MM.1S (cell line): Measurements from ENCODE around the gene ARPC1B.

Source experiments
- DNase-seq: peaks from one replicate; pipeline ENCODE4 v3.0.0-alpha.2; 2015
- H2AFZ ChIP-seq: fragments of 300-600 bp; sonication (generic); 2 replicates; pipeline ENCODE4 v1.6.0; 2016; ENCODE audit warnings: antibody characterized with exemption, low read length
- H3F3A ChIP-seq: fragments of 300-600 bp; sonication (generic); 2 replicates; pipeline ENCODE4 v1.6.1; 2016; ENCODE audit warnings: mild to moderate bottlenecking, antibody characterized with exemption, low read length, moderate library complexity, mixed read lengths; ENCODE audit not compliant: insufficient read depth
- H3K27ac ChIP-seq: fragments of 300-600 bp; sonication (generic); 2 replicates; pipeline ENCODE4 v1.5.1; 2016; ENCODE audit warnings: mild to moderate bottlenecking, low read length
- H3K27me3 ChIP-seq: fragments of 300-600 bp; sonication (generic); replicated peaks from 2 replicates; pipeline ENCODE4 v1.6.0; 2016; ENCODE audit warnings: low read length; ENCODE audit not compliant: insufficient read depth
- H3K36me3 ChIP-seq: fragments of 300-600 bp; sonication (generic); replicated peaks from 2 replicates; pipeline ENCODE4 v1.6.1; 2016; ENCODE audit warnings: mild to moderate bottlenecking, low read length, mixed read lengths; ENCODE audit not compliant: insufficient read depth
- H3K4me1 ChIP-seq: fragments of 300-600 bp; sonication (generic); 2 replicates; pipeline ENCODE4 v1.6.1; 2016; ENCODE audit warnings: low read length, mixed read lengths
- H3K4me2 ChIP-seq: fragments of 300-600 bp; sonication (generic); 2 replicates; pipeline ENCODE4 v1.6.0; 2016; ENCODE audit warnings: low read depth, low read length
- H3K4me3 ChIP-seq: fragments of 300-600 bp; sonication (generic); 2 replicates; pipeline ENCODE4 v1.5.1; 2016; ENCODE audit warnings: low read length, mixed read lengths
- H3K79me2 ChIP-seq: fragments of 300-600 bp; sonication (generic); 2 replicates; pipeline ENCODE4 v1.6.1; 2016; ENCODE audit warnings: mixed run types, low read length, mixed read lengths
- H3K9ac ChIP-seq: fragments of 300-600 bp; sonication (generic); 2 replicates; pipeline ENCODE4 v1.6.1; 2016; ENCODE audit warnings: low read length, mixed read lengths
- H3K9me2 ChIP-seq: fragments of 300-600 bp; sonication (generic); replicated peaks from 2 replicates; pipeline ENCODE4 v1.6.1; 2016; ENCODE audit warnings: mild to moderate bottlenecking, low read length, mixed read lengths; ENCODE audit not compliant: insufficient read depth
- H3K9me3 ChIP-seq: fragments of 300-600 bp; sonication (generic); replicated peaks from 2 replicates; pipeline ENCODE4 v1.6.1; 2016; ENCODE audit warnings: mild to moderate bottlenecking, low read length, mixed read lengths; ENCODE audit not compliant: insufficient read depth
- H4K20me1 ChIP-seq: fragments of 300-600 bp; sonication (generic); 2 replicates; pipeline ENCODE4 v1.6.1; 2016; ENCODE audit warnings: mild to moderate bottlenecking, low read length, moderate library complexity, mixed read lengths; ENCODE audit not compliant: insufficient read depth
- CTCF ChIP-seq: fragments of 300-600 bp; sonication (generic); IDR thresholded peaks from 2 replicates; pipeline ENCODE4 v1.5.1; 2016; ENCODE audit warnings: antibody characterized with exemption, low read length, mixed read lengths
- EZH2 ChIP-seq: fragments of 300-600 bp; sonication (generic); optimal IDR thresholded peaks from 2 replicates; pipeline ENCODE3; 2017; ENCODE audit warnings: low read depth, mild to moderate bottlenecking, antibody characterized with exemption, low read length, mixed read lengths
- EZH2phosphoT487 ChIP-seq: fragments of 300-600 bp; sonication (generic); IDR thresholded peaks from 2 replicates; pipeline ENCODE4 v1.6.1; 2018; ENCODE audit warnings: antibody characterized with exemption, low read length

ARPC1B gene

DNA sequence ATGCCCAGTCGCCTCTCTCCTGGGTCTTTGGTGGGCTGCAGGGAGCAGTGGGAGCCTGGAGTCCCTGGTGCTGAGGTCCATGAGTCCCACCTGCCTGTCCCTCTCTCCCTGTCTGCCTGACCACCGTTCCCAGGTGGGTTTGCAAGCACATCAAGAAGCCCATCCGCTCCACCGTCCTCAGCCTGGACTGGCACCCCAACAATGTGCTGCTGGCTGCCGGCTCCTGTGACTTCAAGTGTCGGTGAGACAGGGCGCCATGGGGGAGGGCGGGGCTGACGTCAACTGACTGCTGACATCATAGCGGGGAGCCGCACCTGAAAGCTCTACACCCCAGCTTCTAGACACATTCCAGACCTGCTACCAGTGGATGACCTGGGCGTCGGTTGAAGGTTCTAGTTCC, 15.2 kb downstream of the ARPC1B start:
- Histone ChIP-seq H3K9ac (no peak overlapping the region), H3K4me3 (no peak overlapping the region), H3K27me3 (no peaks in the 10 kb centered on the region), H3K36me3 (no peaks in the 10 kb centered on the region), H2AFZ (no peak overlapping the region), H3K4me1 (no peaks in the 10 kb centered on the region), H3K27ac (no peak overlapping the region), H4K20me1 (no peaks in the 10 kb centered on the region), H3K9me2 (no peaks in the 10 kb centered on the region), H3K9me3 (no peaks in the 10 kb centered on the region), H3K79me2 (peaks cover 8% of the 10 kb centered on the region; the same call in 1 of the 2 replicates), H3F3A (peaks cover 8% of the 10 kb centered on the region; the same call in 1 of the 2 replicates), H3K4me2 (no peak overlapping the region)
- TF ChIP-seq CTCF (no peak), EZH2 (no peak), EZH2phosphoT487 (no peak)
- no peak for DNase-seq

DNA sequence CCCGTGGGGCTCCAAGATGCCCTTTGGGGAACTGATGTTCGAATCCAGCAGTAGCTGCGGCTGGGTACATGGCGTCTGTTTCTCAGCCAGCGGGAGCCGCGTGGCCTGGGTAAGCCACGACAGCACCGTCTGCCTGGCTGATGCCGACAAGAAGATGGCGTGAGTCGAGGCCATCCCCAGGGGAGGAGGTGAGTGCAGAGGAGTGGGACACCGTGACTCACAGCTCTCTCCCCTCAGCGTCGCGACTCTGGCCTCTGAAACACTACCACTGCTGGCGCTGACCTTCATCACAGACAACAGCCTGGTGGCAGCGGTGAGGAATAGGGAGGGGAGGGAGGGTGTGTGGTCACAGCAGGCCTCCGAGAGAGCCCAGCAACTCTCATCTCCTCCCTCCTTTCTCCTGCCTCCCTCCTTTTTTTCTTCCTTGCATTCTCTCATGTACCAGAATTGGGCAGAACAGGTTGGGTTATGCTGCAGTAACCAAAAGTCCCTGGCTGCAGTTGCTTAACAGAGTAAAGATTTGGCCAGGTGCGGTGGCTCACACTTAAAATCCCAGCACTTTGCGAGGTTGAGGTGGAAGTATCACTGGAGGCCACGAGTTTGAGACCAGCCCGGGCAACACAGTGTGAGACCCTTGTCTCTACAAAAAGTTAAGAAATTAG, 16.5 kb downstream of the ARPC1B start:
- H3K9me2 ChIP-seq = no peaks in the 10 kb centered on the region
- no peak for DNase-seq
- H3K27ac ChIP-seq = no peak overlapping the region
- H2AFZ ChIP-seq = no peak overlapping the region
- H3K27me3 ChIP-seq = no peaks in the 10 kb centered on the region
- no peak overlapping the region for H3K9ac ChIP-seq
- H4K20me1 ChIP-seq = no peaks in the 10 kb centered on the region
- TF ChIP-seq EZH2 (no peak), CTCF (no peak), EZH2phosphoT487 (no peak)
- no peak overlapping the region for H3K4me2 ChIP-seq
- H3K79me2 ChIP-seq = peaks cover 12% of the 10 kb centered on the region; the same call in 1 of the 2 replicates
- no peak overlapping the region for H3K4me3 ChIP-seq
- no peaks in the 10 kb centered on the region for H3K9me3 ChIP-seq
- H3K36me3 ChIP-seq = no peaks in the 10 kb centered on the region
- no peaks in the 10 kb centered on the region for H3K4me1 ChIP-seq
- H3F3A ChIP-seq = peaks cover 8% of the 10 kb centered on the region; the same call in 1 of the 2 replicates

DNA sequence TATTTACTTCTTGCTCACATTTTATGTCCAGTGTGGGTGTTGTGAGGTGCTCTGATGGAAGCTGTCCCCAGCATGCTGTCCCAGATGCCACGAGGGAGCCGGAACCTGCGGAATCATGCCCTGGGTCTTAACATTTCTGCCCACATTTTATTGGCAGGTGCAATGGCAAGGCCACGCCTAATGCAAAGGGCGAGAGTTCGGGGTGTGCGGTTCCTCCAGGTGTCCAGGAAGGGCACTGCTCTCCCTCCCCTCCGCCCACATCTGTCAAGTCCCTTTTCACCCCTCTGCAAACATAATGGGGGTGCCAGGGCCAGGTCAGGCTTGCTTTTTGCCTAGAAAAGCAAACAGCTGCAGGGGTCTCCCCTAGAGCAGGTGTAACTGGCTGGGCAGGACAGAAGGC, 17.5 kb downstream of the ARPC1B start:
- Histone ChIP-seq H3K27ac (no peak overlapping the region; the same call in 1 of the 2 replicates), H3K9ac (peak overlapping the region; percentile 56; the same call in 1 of the 2 replicates), H3K27me3 (no peaks in the 10 kb centered on the region), H2AFZ (no peak overlapping the region), H3K4me1 (no peaks in the 10 kb centered on the region), H3K79me2 (peaks cover 12% of the 10 kb centered on the region; the same call in 1 of the 2 replicates), H3F3A (peaks cover 8% of the 10 kb centered on the region), H3K36me3 (no peaks in the 10 kb centered on the region), H4K20me1 (no peaks in the 10 kb centered on the region), H3K9me2 (no peaks in the 10 kb centered on the region), H3K4me2 (peak overlapping the region; percentile 77), H3K4me3 (peak overlapping the region; percentile 65), H3K9me3 (no peaks in the 10 kb centered on the region)
- TF ChIP-seq EZH2 = no peak
- no peak for TF ChIP-seq CTCF
- TF ChIP-seq EZH2phosphoT487 = no peak
- DNase-seq = no peak
